K562 (cell line): ENCODE measurements around the gene HPD. TPM values are rescaled to one million over a fixed set of nuclear protein-coding genes. Genes with fewer than 3 reads are reported as not detected.

Experiments
- ADNP ChIP-seq: fragments of 200-800 bp; sonication (Bioruptor generic); IDR thresholded peaks from 2 replicates; pipeline ENCODE4 v1.6.1; 2016; ENCODE audit warnings: missing genetic modification characterization, missing compliant biosample characterization
- ARID2 ChIP-seq: fragments of 450-650 bp; IDR thresholded peaks from 2 replicates; pipeline ENCODE4 v1.6.1; 2017; ENCODE audit warnings: antibody characterized with exemption, mild to moderate bottlenecking
- EWSR1 ChIP-seq: fragments of 450-650 bp; IDR thresholded peaks from 2 replicates; pipeline ENCODE4 v1.6.1; 2018; ENCODE audit warnings: borderline replicate concordance, mild to moderate bottlenecking, low read depth, moderate library complexity; ENCODE audit not compliant: partially characterized antibody
- ILK ChIP-seq: fragments of 450-650 bp; IDR thresholded peaks from 2 replicates; pipeline ENCODE4 v1.6.1; 2016; ENCODE audit warnings: missing genetic modification characterization, low read depth, mild to moderate bottlenecking, missing compliant biosample characterization, moderate library complexity, borderline replicate concordance
- KDM4B ChIP-seq, 2 experiments: fragments of 450-650 bp in 1 of 2; sonication (generic) in 1 of 2; IDR thresholded peaks; 2 replicates each; pipeline ENCODE4 v1.6.1; 2016 to 2017; ENCODE audit warnings: borderline replicate concordance in 2 of 2, antibody characterized with exemption in 1 of 2, low read depth in 1 of 2, mild to moderate bottlenecking in 1 of 2
- MCM7 ChIP-seq, 2 experiments: fragments of 450-650 bp; IDR thresholded peaks; 2 replicates each; pipeline ENCODE4 v1.6.1; 2016 to 2018
- MTA1 ChIP-seq: fragments of 450-650 bp; IDR thresholded peaks from 2 replicates; pipeline ENCODE4 v1.6.1; 2017; ENCODE audit warnings: borderline replicate concordance
- NR3C1 ChIP-seq: sonication (generic); formaldehyde crosslinking; IDR thresholded peaks from 2 replicates; pipeline ENCODE4 v1.8.1; 2022; ENCODE audit warnings: missing genetic modification reagents
- SAFB ChIP-seq: fragments of 200-400 bp; formaldehyde crosslinking; IDR thresholded peaks from 2 replicates; pipeline ENCODE4 v1.6.1; 2017; ENCODE audit warnings: low read depth, low read length, borderline replicate concordance
- TBL1XR1 ChIP-seq, 2 experiments: IDR thresholded peaks; 2 replicates each; pipeline ENCODE4 v1.6.1; 2012; ENCODE audit warnings: improper control_type of control experiment in 2 of 2, low read length in 2 of 2, mild to moderate bottlenecking in 1 of 2
- TBP ChIP-seq: optimal IDR thresholded peaks from 2 replicates; pipeline ENCODE3; 2011; ENCODE audit warnings: low read depth, low read length, improper control_type of control experiment
- TEAD4 ChIP-seq, 2 experiments: sonication (generic) in 1 of 2; formaldehyde crosslinking in 1 of 2; IDR thresholded peaks; 2 replicates each; pipeline versions ENCODE4 v1.6.1 to v1.8.0; 2012 to 2022; ENCODE audit warnings: borderline replicate concordance in 1 of 2, inconsistent platforms in 1 of 2, low read length in 1 of 2, mild to moderate bottlenecking in 1 of 2, missing genetic modification reagents in 1 of 2
- TFAM ChIP-seq: fragments of 250-450 bp; sonication (Bioruptor Pico); conservative IDR thresholded peaks from 2 replicates; pipeline ENCODE4 v1.5.0; 2021; ENCODE audit warnings: mild to moderate bottlenecking, moderate library complexity
- polyA plus RNA-seq, 8 experiments: library from polyadenylated mRNA; depleted of rRNA in 4 of 8; stranded (reverse) in 5 of 8; unstranded in 3 of 8; fragments of >200 nt; fragmentation: Nextera tagmentation in 2 of 8; fragmentation: Illumina TruSeq in 1 of 8; extraction: Ambion mirVana in 2 of 8; extraction: Trizol in 1 of 8; gene quantifications; 2 replicates each; pipeline versions ENCODE4 v1.2.1 to v1.2.3, GENCODE V29; 2011 to 2014; ENCODE audit warnings: inconsistent platforms in 1 of 8, missing spikeins in 1 of 8
- total RNA-seq, 7 experiments: library from RNA; depleted of rRNA in 6 of 7; stranded (reverse); fragments of >200 nt in 6 of 7; fragmentation: Illumina TruSeq in 2 of 7; extraction: Trizol in 2 of 7; gene quantifications; 2 replicates each; pipeline versions ENCODE4 v1.2.1 to v1.2.3, GENCODE V29; 2011 to 2021; ENCODE audit warnings: low replicate concordance in 1 of 7
- TF ChIP-seq, protein P1 (sequence below), 2 experiments: IDR thresholded peaks; 2 replicates each; pipeline ENCODE4 v1.6.1; 2012; ENCODE audit warnings: improper control_type of control experiment in 2 of 2, low read depth in 2 of 2, low read length in 2 of 2, borderline replicate concordance in 1 of 2
- TF ChIP-seq, protein P2 (sequence below): fragments of 250-450 bp; sonication (Bioruptor Pico); IDR thresholded peaks from 2 replicates; pipeline ENCODE4 v1.6.1; 2021; ENCODE audit warnings: mild to moderate bottlenecking
- TF ChIP-seq, protein P3 (sequence below), 3 experiments: IDR thresholded peaks in 2 of 3; conservative IDR thresholded peaks in 1 of 3; 2 replicates each; pipeline ENCODE4 v1.5.1; 2011 to 2012; ENCODE audit warnings: low read length in 3 of 3, mild to moderate bottlenecking in 3 of 3, control low read depth in 2 of 3, improper control_type of control experiment in 1 of 3, inconsistent platforms in 1 of 3, low read depth in 1 of 3, mixed read lengths in 1 of 3, moderate library complexity in 1 of 3; ENCODE audit not compliant: insufficient read depth in 2 of 3
- TF ChIP-seq, protein P4 (sequence below), 2 experiments: IDR thresholded peaks; 2 replicates each; pipeline ENCODE4 v1.6.1; 2011; ENCODE audit warnings: borderline replicate concordance in 1 of 2, control low read depth in 1 of 2, low read depth in 1 of 2, low read length in 1 of 2, mild to moderate bottlenecking in 1 of 2, mixed read lengths in 1 of 2, moderate library complexity in 1 of 2; ENCODE audit not compliant: insufficient read depth in 1 of 2, insufficient read length in 1 of 2, poor library complexity in 1 of 2, severe bottlenecking in 1 of 2; ENCODE audit errors: extremely low read depth in 1 of 2
- TF ChIP-seq, protein P5 (sequence below): fragments of 450-650 bp; formaldehyde crosslinking; IDR thresholded peaks from 2 replicates; pipeline ENCODE4 v1.4.0; 2020; ENCODE audit warnings: mild to moderate bottlenecking, moderate library complexity

The HPD gene
- total and polyA plus RNA-seq, 9 of the 15 experiments (the other 6 are each of a cell fraction or from before 2014, with no cell fraction given) = 0.06 to 0.29 (median 0.07) TPM; not detected in 4

DNA sequence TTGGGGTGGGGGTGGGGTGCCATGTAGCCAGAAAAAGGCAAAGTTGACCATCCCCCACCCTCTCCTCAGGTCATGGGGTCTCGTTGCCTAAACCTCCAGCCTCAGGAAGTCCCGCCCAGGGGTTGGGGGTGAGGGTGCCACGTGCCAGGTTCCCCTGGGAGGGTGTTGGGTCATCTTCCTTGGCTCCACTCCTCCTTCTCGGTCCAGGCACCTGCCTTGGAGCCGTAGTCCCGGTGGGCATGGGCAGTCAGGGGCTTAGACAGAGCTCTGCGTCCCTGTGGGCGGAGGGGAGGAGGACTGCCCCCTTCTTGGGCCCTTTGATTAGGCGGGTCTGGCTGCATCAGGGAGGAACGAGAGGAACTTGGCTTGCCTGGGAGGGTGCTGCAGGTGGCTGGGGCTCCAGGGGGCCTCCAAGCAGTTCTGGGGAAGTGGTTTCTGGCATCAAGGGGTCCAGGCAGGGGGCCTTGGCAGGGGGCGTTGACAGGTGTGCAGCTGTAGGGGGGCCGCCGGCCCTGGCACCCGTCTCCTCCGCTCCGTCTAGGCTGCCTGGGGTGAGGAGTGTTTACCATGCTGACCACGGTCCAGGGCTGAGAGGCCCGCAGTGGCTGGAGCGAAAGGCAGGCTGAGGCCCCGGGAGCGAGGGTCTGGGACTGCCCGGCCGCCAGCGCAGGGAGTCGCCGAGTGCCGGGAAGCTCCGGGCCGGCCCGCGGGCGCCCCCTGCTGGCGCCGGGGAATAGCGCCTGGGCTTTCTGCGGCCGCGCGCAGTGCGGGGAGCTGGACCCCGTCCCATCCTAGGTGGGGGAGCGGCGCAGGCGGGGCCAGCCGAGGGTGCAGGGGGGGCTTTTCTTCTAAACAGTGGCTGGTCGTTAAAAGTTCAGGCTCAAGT, 47.0 kb downstream of the HPD start (continued):
- TF ChIP-seq, protein P1, sequence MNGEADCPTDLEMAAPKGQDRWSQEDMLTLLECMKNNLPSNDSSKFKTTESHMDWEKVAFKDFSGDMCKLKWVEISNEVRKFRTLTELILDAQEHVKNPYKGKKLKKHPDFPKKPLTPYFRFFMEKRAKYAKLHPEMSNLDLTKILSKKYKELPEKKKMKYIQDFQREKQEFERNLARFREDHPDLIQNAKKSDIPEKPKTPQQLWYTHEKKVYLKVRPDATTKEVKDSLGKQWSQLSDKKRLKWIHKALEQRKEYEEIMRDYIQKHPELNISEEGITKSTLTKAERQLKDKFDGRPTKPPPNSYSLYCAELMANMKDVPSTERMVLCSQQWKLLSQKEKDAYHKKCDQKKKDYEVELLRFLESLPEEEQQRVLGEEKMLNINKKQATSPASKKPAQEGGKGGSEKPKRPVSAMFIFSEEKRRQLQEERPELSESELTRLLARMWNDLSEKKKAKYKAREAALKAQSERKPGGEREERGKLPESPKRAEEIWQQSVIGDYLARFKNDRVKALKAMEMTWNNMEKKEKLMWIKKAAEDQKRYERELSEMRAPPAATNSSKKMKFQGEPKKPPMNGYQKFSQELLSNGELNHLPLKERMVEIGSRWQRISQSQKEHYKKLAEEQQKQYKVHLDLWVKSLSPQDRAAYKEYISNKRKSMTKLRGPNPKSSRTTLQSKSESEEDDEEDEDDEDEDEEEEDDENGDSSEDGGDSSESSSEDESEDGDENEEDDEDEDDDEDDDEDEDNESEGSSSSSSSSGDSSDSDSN (IDR thresholded peaks at IDR 0.05; ENCODE audit: borderline replicate concordance in 1 of 2, low read depth in 2 of 2, low read length in 2 of 2) = peak; percentile 59 to 71; a peak in 2 of 4 replicates
- TF ChIP-seq TBP (no peak), ADNP (tag) (no peak), TBL1XR1 (IDR thresholded peaks at IDR 0.05; ENCODE audit: low read length in 2 of 2) (no peak), SAFB (no peak), EWSR1 (no peak), TFAM (CRISPR knock-in tag) (no peak), ILK (tag) (no peak), MCM7 (IDR thresholded peaks at IDR 0.05) (no peak), ARID2 (no peak), KDM4B (IDR thresholded peaks at IDR 0.05; ENCODE audit: borderline replicate concordance in 2 of 2, low read depth in 1 of 2) (no peak), NR3C1 (CRISPR knock-in tag) (no peak), MTA1 (no peak), TEAD4 (IDR thresholded peaks at IDR 0.05; ENCODE audit: low read length) (no peak), TEAD4 (CRISPR knock-in tag; IDR thresholded peaks at IDR 0.05; ENCODE audit: borderline replicate concordance) (no peak)
- TF ChIP-seq, protein P2, sequence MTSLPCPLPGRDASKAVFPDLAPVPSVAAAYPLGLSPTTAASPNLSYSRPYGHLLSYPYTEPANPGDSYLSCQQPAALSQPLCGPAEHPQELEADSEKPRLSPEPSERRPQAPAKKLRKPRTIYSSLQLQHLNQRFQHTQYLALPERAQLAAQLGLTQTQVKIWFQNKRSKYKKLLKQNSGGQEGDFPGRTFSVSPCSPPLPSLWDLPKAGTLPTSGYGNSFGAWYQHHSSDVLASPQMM = no peak
- TF ChIP-seq, protein P3, sequence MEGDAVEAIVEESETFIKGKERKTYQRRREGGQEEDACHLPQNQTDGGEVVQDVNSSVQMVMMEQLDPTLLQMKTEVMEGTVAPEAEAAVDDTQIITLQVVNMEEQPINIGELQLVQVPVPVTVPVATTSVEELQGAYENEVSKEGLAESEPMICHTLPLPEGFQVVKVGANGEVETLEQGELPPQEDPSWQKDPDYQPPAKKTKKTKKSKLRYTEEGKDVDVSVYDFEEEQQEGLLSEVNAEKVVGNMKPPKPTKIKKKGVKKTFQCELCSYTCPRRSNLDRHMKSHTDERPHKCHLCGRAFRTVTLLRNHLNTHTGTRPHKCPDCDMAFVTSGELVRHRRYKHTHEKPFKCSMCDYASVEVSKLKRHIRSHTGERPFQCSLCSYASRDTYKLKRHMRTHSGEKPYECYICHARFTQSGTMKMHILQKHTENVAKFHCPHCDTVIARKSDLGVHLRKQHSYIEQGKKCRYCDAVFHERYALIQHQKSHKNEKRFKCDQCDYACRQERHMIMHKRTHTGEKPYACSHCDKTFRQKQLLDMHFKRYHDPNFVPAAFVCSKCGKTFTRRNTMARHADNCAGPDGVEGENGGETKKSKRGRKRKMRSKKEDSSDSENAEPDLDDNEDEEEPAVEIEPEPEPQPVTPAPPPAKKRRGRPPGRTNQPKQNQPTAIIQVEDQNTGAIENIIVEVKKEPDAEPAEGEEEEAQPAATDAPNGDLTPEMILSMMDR (IDR thresholded peaks at IDR 0.05 in 2 of 3, conservative IDR thresholded peaks at IDR 0.05 in 1 of 3; ENCODE audit: insufficient read depth in 2 of 3, low read depth in 1 of 3, low read length in 3 of 3) = peak; percentile 86 to 97 (median 91)
- TF ChIP-seq, protein P4, sequence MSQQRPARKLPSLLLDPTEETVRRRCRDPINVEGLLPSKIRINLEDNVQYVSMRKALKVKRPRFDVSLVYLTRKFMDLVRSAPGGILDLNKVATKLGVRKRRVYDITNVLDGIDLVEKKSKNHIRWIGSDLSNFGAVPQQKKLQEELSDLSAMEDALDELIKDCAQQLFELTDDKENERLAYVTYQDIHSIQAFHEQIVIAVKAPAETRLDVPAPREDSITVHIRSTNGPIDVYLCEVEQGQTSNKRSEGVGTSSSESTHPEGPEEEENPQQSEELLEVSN (IDR thresholded peaks at IDR 0.05; ENCODE audit: borderline replicate concordance in 1 of 2, extremely low read depth in 1 of 2, insufficient read depth in 1 of 2, insufficient read length in 1 of 2, low read depth in 1 of 2, low read length in 1 of 2, poor library complexity in 1 of 2, severe bottlenecking in 1 of 2) = peak in 1 of 2 experiments; percentile 11
- TF ChIP-seq, protein P5, sequence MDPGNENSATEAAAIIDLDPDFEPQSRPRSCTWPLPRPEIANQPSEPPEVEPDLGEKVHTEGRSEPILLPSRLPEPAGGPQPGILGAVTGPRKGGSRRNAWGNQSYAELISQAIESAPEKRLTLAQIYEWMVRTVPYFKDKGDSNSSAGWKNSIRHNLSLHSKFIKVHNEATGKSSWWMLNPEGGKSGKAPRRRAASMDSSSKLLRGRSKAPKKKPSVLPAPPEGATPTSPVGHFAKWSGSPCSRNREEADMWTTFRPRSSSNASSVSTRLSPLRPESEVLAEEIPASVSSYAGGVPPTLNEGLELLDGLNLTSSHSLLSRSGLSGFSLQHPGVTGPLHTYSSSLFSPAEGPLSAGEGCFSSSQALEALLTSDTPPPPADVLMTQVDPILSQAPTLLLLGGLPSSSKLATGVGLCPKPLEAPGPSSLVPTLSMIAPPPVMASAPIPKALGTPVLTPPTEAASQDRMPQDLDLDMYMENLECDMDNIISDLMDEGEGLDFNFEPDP (CRISPR knock-in tag) = no peak
